DMS114 treated with DMSO at 0.1 percent for 48 hours (cell line): Measurements from ENCODE around the gene RELA.

Experiments
- DNase-seq: peaks from one replicate; lab custom pipeline; 2025; ENCODE audit not compliant: unreplicated experiment; lab: John Stamatoyannopoulos, UW

The RELA gene

GRCh38 chr11:65634440-65634839 lies 28.3 kb downstream of the RELA start:
- DNase-seq: no peak

GRCh38 chr11:65634109-65634436 lies 28.6 kb downstream of the RELA start:
- no peak for DNase-seq

GRCh38 chr11:65633390-65634108 lies 29.2 kb downstream of the RELA start:
- no peak for DNase-seq

GRCh38 chr11:65630215-65630614 lies 32.5 kb downstream of the RELA start:
- no peak for DNase-seq

GRCh38 chr11:65629579-65629978 lies 33.1 kb downstream of the RELA start:
- no peak for DNase-seq

GRCh38 chr11:65627202-65627601 lies 35.5 kb downstream of the RELA start:
- no peak for DNase-seq

- DNase-seq: peak; percentile 35
Observed at GRCh38 chr11:65625628-65626342, 36.9 kb downstream of the RELA start.

GRCh38 chr11:65624931-65625627 lies 37.6 kb downstream of the RELA start:
- DNase-seq: no peak

- DNase-seq: no peak
Observed at GRCh38 chr11:65623852-65624616, 38.7 kb downstream of the RELA start.

GRCh38 chr11:65623177-65623576 lies 39.5 kb downstream of the RELA start:
- DNase-seq: no peak

GRCh38 chr11:65622011-65622410 lies 40.7 kb downstream of the RELA start:
- DNase-seq: no peak

GRCh38 chr11:65621460-65621859 lies 41.3 kb downstream of the RELA start:
- DNase-seq: no peak

- DNase-seq: no peak
Observed at GRCh38 chr11:65620666-65621065, 42.0 kb downstream of the RELA start.

GRCh38 chr11:65619281-65619928 lies 43.3 kb downstream of the RELA start:
- no peak for DNase-seq

GRCh38 chr11:65618763-65619162 lies 44.0 kb downstream of the RELA start:
- no peak for DNase-seq

GRCh38 chr11:65617990-65618751 lies 44.5 kb downstream of the RELA start:
- no peak for DNase-seq

- no peak for DNase-seq
Observed at GRCh38 chr11:65617136-65617850, 45.4 kb downstream of the RELA start.

- no peak for DNase-seq
Observed at GRCh38 chr11:65616575-65617001, 46.1 kb downstream of the RELA start.

- DNase-seq: no peak
Observed at GRCh38 chr11:65615950-65616574, 46.7 kb downstream of the RELA start.
